HepG2 (cell line): ENCODE data around the gene TPBGL. TPM values are rescaled to one million over a fixed set of nuclear protein-coding genes. Genes with fewer than 3 reads are reported as not detected.

Experiments
- EHMT2 ChIP-seq: fragments of 200-600 bp; sonication (generic); IDR thresholded peaks from 2 replicates; pipeline ENCODE4 v1.7.0; 2017; ENCODE audit warnings: antibody characterized with exemption, low read depth, low read length, borderline replicate concordance
- HMGXB4 ChIP-seq, 2 experiments: sonication (generic) in 1 of 2; formaldehyde crosslinking in 1 of 2; IDR thresholded peaks; 2 replicates each; pipeline versions ENCODE4 v1.4.0 to v1.6.1; 2018 to 2020; ENCODE audit warnings: missing genetic modification reagents in 2 of 2, borderline replicate concordance in 1 of 2, low read depth in 1 of 2, mild to moderate bottlenecking in 1 of 2, missing biosample characterization in 1 of 2
- KLF16 ChIP-seq, 2 experiments: sonication (generic) in 1 of 2; formaldehyde crosslinking in 1 of 2; IDR thresholded peaks; 2 replicates each; pipeline versions ENCODE4 v1.6.1 to v1.8.0; 2016 to 2023; ENCODE audit warnings: missing genetic modification reagents in 2 of 2, missing compliant biosample characterization in 1 of 2
- PATZ1 ChIP-seq: sonication (generic); formaldehyde crosslinking; IDR thresholded peaks from 2 replicates; pipeline ENCODE4 v1.4.0; 2020; ENCODE audit warnings: missing genetic modification reagents
- PHF21A ChIP-seq: sonication (generic); formaldehyde crosslinking; IDR thresholded peaks from 2 replicates; pipeline ENCODE4 v1.5.0; 2020; ENCODE audit warnings: mild to moderate bottlenecking, missing genetic modification reagents
- THAP8 ChIP-seq: sonication (generic); formaldehyde crosslinking; IDR thresholded peaks from 2 replicates; pipeline ENCODE4 v1.5.1; 2020; ENCODE audit warnings: missing genetic modification reagents, mild to moderate bottlenecking, borderline replicate concordance
- ZBTB39 ChIP-seq: sonication (generic); formaldehyde crosslinking; IDR thresholded peaks from 2 replicates; pipeline ENCODE4 v1.5.0; 2020; ENCODE audit warnings: missing genetic modification reagents
- ZNF136 ChIP-seq: sonication (generic); formaldehyde crosslinking; IDR thresholded peaks from 2 replicates; pipeline ENCODE4 v1.8.1; 2022; ENCODE audit warnings: low read depth, mild to moderate bottlenecking, moderate library complexity, missing genetic modification reagents
- ZNF142 ChIP-seq: sonication (generic); formaldehyde crosslinking; IDR thresholded peaks from 2 replicates; pipeline ENCODE4 v1.4.0; 2020; ENCODE audit warnings: missing genetic modification reagents
- ZNF383 ChIP-seq: sonication (generic); formaldehyde crosslinking; IDR thresholded peaks from 2 replicates; pipeline ENCODE4 v1.4.0; 2020; ENCODE audit warnings: missing genetic modification reagents, mild to moderate bottlenecking, borderline replicate concordance
- ZNF660 ChIP-seq: sonication (generic); formaldehyde crosslinking; IDR thresholded peaks from 2 replicates; pipeline ENCODE4 v1.5.1; 2020; ENCODE audit warnings: mild to moderate bottlenecking, low read depth, missing genetic modification reagents, borderline replicate concordance
- polyA plus RNA-seq, 8 experiments: library from polyadenylated mRNA; depleted of rRNA in 3 of 8; stranded (reverse) in 7 of 8; unstranded in 1 of 8; fragments of >200 nt; fragmentation: Illumina TruSeq in 4 of 8; extraction: Trizol in 4 of 8; gene quantifications; 2 replicates each; pipeline versions ENCODE4 v1.2.1 to v1.2.3, GENCODE V29; 2011 to 2016; ENCODE audit warnings: low read depth in 4 of 8, missing spikeins in 1 of 8, mixed read lengths in 1 of 8; ENCODE audit not compliant: insufficient read depth in 1 of 8
- total RNA-seq, 5 experiments: library from RNA; depleted of rRNA; stranded (reverse); fragments of >200 nt; fragmentation: Illumina TruSeq; extraction: Trizol; gene quantifications; 2 replicates each; pipeline ENCODE4 v1.2.3, GENCODE V29; 2016; ENCODE audit warnings: low read depth in 1 of 5

The TPBGL gene
- total and polyA plus RNA-seq, 2 of the 13 experiments (the other 11 are each of a cell fraction or from before 2014, with no cell fraction given): not detected

- peak; percentile 54; the same call in 1 of the 2 replicates for TF ChIP-seq PATZ1
- TF ChIP-seq ZNF660 (CRISPR knock-in tag): no peak
- TF ChIP-seq EHMT2: 0 out of 2 replicates have a peak, but pooled peaks have one; percentile 45
- TF ChIP-seq ZNF142 (CRISPR knock-in tag): no peak
- TF ChIP-seq ZNF383 (CRISPR knock-in tag): no peak
- TF ChIP-seq HMGXB4 (CRISPR knock-in tag; IDR thresholded peaks at IDR 0.05; ENCODE audit: borderline replicate concordance in 1 of 2, low read depth in 1 of 2): peak in 1 of 2 experiments; percentile 50; a peak in 1 of 4 replicates
- TF ChIP-seq PHF21A (CRISPR knock-in tag): 0 out of 2 replicates have a peak, but pooled peaks have one; percentile 56
- no peak for TF ChIP-seq ZNF136 (CRISPR knock-in tag)
- TF ChIP-seq KLF16 (CRISPR knock-in tag; IDR thresholded peaks at IDR 0.05): peak in 1 of 2 experiments; percentile 66; a peak in 1 of 4 replicates
- TF ChIP-seq THAP8 (CRISPR knock-in tag): no peak
- no peak for TF ChIP-seq ZBTB39 (CRISPR knock-in tag)
These were observed 35.6 kb upstream of the TPBGL start (continued) for GRCh38 chr11:75204685-75205563.
